GM12878 (cell line): ENCODE results near the gene LSM2. TPM values are rescaled to one million over a fixed set of nuclear protein-coding genes. Genes with fewer than 3 reads are reported as not detected.

ENCODE experiments used
- BCL11A ChIP-seq: IDR thresholded peaks from 2 replicates; pipeline ENCODE4 v1.6.1; 2011; ENCODE audit warnings: low read depth, low read length
- BMI1 ChIP-seq: fragments of 450-650 bp; IDR thresholded peaks from 2 replicates; pipeline ENCODE4 v1.6.1; 2016; ENCODE audit warnings: mild to moderate bottlenecking, moderate library complexity, borderline replicate concordance
- CEBPB ChIP-seq, 2 experiments: fragments of 150-350 bp in 1 of 2; IDR thresholded peaks; 2 replicates each; pipeline ENCODE4 v1.6.1; 2012 to 2014; ENCODE audit warnings: low read depth in 2 of 2, low read length in 2 of 2, borderline replicate concordance in 1 of 2, inconsistent platforms in 1 of 2
- DPF2 ChIP-seq: fragments of 450-650 bp; IDR thresholded peaks from 2 replicates; pipeline ENCODE4 v1.6.1; 2017; ENCODE audit warnings: mild to moderate bottlenecking
- EZH2 ChIP-seq: IDR thresholded peaks from 2 replicates; pipeline ENCODE4 v1.6.1; 2012; ENCODE audit warnings: low read depth, mild to moderate bottlenecking, control low read depth, inconsistent platforms, low read length, borderline replicate concordance; ENCODE audit not compliant: control insufficient read depth
- KDM1A ChIP-seq: fragments of 200-600 bp; sonication (generic); IDR thresholded peaks from 2 replicates; pipeline ENCODE4 v1.6.1; 2016; ENCODE audit warnings: borderline replicate concordance
- KLF5 ChIP-seq: fragments of 450-650 bp; IDR thresholded peaks from 2 replicates; pipeline ENCODE4 v1.6.1; 2014; ENCODE audit warnings: mild to moderate bottlenecking; ENCODE audit not compliant: partially characterized antibody
- LARP7 ChIP-seq: fragments of 450-650 bp; IDR thresholded peaks from 2 replicates; pipeline ENCODE4 v1.6.1; 2017; ENCODE audit warnings: mild to moderate bottlenecking
- NBN ChIP-seq: fragments of 450-650 bp; IDR thresholded peaks from 2 replicates; pipeline ENCODE4 v1.6.1; 2016
- SIN3A ChIP-seq: IDR thresholded peaks from 2 replicates; pipeline ENCODE4 v1.6.1; 2012; ENCODE audit warnings: low read depth, low read length, improper control_type of control experiment
- SMAD5 ChIP-seq: IDR thresholded peaks from 2 replicates; pipeline ENCODE4 v1.6.1; 2016; ENCODE audit warnings: antibody characterized with exemption, low read depth
- SP1 ChIP-seq: IDR thresholded peaks from one replicate; pipeline ENCODE4 v1.6.1; 2011; ENCODE audit warnings: low read depth, low read length
- ZNF217 ChIP-seq: fragments of 450-650 bp; IDR thresholded peaks from 2 replicates; pipeline ENCODE4 v1.6.1; 2017; ENCODE audit warnings: antibody characterized with exemption, mild to moderate bottlenecking
- polyA plus RNA-seq, 11 experiments: library from polyadenylated mRNA; depleted of rRNA in 4 of 11; unstranded in 6 of 11; stranded (reverse) in 5 of 11; fragments of >200 nt; fragmentation: Nextera tagmentation in 4 of 11; fragmentation: Illumina TruSeq in 1 of 11; extraction: Ambion mirVana in 4 of 11; extraction: Trizol in 1 of 11; gene quantifications; 1 replicate in 1 of 11; 2 replicates in 10 of 11; pipeline versions ENCODE4 v1.2.1 to v1.2.3, GENCODE V29; 2011 to 2016; ENCODE audit warnings: inconsistent platforms in 2 of 11, missing spikeins in 2 of 11, low read depth in 1 of 11
- total RNA-seq, 4 experiments: library from RNA; depleted of rRNA in 3 of 4; stranded (reverse); fragments of >200 nt in 3 of 4; fragmentation: Illumina TruSeq in 1 of 4; extraction: Trizol in 1 of 4; gene quantifications; 2 replicates each; pipeline versions ENCODE4 v1.2.1 to v1.2.3, GENCODE V29; 2013 to 2021
- TF ChIP-seq, protein P1 (sequence below): fragments of 450-650 bp; IDR thresholded peaks from 2 replicates; pipeline ENCODE4 v1.6.1; 2017; ENCODE audit warnings: antibody characterized with exemption, mild to moderate bottlenecking, moderate library complexity
- TF ChIP-seq, protein P2 (sequence below): fragments of 150-350 bp; IDR thresholded peaks from 2 replicates; pipeline ENCODE4 v1.6.1; 2014; ENCODE audit warnings: mild to moderate bottlenecking, low read depth, low read length
- TF ChIP-seq, protein P3 (sequence below): fragments of 450-650 bp; IDR thresholded peaks from 2 replicates; pipeline ENCODE4 v1.6.1; 2017; ENCODE audit warnings: low read depth, mild to moderate bottlenecking, moderate library complexity
- TF ChIP-seq, protein P4 (sequence below): fragments of 150-350 bp; IDR thresholded peaks from 2 replicates; pipeline ENCODE4 v1.6.1; 2016; ENCODE audit warnings: low read depth, low read length
- TF ChIP-seq, protein P5 (sequence below): fragments of 450-650 bp; formaldehyde crosslinking; IDR thresholded peaks from 2 replicates; pipeline ENCODE4 v1.5.0; 2022; ENCODE audit warnings: mild to moderate bottlenecking, missing genetic modification characterization

LSM2 gene
- total and polyA plus RNA-seq, 10 of the 15 experiments (the other 5 are each of a cell fraction or from before 2014, with no cell fraction given): 99.1 to 276 (median 153) TPM

DNA sequence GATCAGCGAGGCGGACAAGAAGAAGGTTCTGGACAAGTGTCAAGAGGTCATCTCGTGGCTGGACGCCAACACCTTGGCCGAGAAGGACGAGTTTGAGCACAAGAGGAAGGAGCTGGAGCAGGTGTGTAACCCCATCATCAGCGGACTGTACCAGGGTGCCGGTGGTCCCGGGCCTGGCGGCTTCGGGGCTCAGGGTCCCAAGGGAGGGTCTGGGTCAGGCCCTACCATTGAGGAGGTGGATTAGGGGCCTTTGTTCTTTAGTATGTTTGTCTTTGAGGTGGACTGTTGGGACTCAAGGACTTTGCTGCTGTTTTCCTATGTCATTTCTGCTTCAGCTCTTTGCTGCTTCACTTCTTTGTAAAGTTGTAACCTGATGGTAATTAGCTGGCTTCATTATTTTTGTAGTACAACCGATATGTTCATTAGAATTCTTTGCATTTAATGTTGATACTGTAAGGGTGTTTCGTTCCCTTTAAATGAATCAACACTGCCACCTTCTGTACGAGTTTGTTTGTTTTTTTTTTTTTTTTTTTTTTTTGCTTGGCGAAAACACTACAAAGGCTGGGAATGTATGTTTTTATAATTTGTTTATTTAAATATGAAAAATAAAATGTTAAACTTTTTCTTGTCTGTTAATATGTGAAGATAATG, 23.0 kb upstream of the LSM2 start (continued):
- TF ChIP-seq, protein P1, sequence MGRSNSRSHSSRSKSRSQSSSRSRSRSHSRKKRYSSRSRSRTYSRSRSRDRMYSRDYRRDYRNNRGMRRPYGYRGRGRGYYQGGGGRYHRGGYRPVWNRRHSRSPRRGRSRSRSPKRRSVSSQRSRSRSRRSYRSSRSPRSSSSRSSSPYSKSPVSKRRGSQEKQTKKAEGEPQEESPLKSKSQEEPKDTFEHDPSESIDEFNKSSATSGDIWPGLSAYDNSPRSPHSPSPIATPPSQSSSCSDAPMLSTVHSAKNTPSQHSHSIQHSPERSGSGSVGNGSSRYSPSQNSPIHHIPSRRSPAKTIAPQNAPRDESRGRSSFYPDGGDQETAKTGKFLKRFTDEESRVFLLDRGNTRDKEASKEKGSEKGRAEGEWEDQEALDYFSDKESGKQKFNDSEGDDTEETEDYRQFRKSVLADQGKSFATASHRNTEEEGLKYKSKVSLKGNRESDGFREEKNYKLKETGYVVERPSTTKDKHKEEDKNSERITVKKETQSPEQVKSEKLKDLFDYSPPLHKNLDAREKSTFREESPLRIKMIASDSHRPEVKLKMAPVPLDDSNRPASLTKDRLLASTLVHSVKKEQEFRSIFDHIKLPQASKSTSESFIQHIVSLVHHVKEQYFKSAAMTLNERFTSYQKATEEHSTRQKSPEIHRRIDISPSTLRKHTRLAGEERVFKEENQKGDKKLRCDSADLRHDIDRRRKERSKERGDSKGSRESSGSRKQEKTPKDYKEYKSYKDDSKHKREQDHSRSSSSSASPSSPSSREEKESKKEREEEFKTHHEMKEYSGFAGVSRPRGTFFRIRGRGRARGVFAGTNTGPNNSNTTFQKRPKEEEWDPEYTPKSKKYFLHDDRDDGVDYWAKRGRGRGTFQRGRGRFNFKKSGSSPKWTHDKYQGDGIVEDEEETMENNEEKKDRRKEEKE: no peak
- TF ChIP-seq, protein P2, sequence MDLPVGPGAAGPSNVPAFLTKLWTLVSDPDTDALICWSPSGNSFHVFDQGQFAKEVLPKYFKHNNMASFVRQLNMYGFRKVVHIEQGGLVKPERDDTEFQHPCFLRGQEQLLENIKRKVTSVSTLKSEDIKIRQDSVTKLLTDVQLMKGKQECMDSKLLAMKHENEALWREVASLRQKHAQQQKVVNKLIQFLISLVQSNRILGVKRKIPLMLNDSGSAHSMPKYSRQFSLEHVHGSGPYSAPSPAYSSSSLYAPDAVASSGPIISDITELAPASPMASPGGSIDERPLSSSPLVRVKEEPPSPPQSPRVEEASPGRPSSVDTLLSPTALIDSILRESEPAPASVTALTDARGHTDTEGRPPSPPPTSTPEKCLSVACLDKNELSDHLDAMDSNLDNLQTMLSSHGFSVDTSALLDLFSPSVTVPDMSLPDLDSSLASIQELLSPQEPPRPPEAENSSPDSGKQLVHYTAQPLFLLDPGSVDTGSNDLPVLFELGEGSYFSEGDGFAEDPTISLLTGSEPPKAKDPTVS: no peak
- no peak for TF ChIP-seq KDM1A
- TF ChIP-seq DPF2: no peak
- no peak for TF ChIP-seq KLF5
- peak; percentile 53; the same call in 1 of the 2 replicates for TF ChIP-seq SIN3A
- TF ChIP-seq BCL11A: no peak
- TF ChIP-seq ZNF217: no peak
- no peak for TF ChIP-seq BMI1
- no peak for TF ChIP-seq LARP7
- TF ChIP-seq EZH2: no peak
- TF ChIP-seq, protein P3, sequence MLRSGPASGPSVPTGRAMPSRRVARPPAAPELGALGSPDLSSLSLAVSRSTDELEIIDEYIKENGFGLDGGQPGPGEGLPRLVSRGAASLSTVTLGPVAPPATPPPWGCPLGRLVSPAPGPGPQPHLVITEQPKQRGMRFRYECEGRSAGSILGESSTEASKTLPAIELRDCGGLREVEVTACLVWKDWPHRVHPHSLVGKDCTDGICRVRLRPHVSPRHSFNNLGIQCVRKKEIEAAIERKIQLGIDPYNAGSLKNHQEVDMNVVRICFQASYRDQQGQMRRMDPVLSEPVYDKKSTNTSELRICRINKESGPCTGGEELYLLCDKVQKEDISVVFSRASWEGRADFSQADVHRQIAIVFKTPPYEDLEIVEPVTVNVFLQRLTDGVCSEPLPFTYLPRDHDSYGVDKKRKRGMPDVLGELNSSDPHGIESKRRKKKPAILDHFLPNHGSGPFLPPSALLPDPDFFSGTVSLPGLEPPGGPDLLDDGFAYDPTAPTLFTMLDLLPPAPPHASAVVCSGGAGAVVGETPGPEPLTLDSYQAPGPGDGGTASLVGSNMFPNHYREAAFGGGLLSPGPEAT: peak; percentile 34; the same call in 1 of the 2 replicates
- TF ChIP-seq NBN: peak; percentile 60; the same call in 1 of the 2 replicates
- TF ChIP-seq, protein P4, sequence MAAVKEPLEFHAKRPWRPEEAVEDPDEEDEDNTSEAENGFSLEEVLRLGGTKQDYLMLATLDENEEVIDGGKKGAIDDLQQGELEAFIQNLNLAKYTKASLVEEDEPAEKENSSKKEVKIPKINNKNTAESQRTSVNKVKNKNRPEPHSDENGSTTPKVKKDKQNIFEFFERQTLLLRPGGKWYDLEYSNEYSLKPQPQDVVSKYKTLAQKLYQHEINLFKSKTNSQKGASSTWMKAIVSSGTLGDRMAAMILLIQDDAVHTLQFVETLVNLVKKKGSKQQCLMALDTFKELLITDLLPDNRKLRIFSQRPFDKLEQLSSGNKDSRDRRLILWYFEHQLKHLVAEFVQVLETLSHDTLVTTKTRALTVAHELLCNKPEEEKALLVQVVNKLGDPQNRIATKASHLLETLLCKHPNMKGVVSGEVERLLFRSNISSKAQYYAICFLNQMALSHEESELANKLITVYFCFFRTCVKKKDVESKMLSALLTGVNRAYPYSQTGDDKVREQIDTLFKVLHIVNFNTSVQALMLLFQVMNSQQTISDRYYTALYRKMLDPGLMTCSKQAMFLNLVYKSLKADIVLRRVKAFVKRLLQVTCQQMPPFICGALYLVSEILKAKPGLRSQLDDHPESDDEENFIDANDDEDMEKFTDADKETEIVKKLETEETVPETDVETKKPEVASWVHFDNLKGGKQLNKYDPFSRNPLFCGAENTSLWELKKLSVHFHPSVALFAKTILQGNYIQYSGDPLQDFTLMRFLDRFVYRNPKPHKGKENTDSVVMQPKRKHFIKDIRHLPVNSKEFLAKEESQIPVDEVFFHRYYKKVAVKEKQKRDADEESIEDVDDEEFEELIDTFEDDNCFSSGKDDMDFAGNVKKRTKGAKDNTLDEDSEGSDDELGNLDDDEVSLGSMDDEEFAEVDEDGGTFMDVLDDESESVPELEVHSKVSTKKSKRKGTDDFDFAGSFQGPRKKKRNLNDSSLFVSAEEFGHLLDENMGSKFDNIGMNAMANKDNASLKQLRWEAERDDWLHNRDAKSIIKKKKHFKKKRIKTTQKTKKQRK: no peak
- TF ChIP-seq SMAD5: no peak
- TF ChIP-seq, protein P5, sequence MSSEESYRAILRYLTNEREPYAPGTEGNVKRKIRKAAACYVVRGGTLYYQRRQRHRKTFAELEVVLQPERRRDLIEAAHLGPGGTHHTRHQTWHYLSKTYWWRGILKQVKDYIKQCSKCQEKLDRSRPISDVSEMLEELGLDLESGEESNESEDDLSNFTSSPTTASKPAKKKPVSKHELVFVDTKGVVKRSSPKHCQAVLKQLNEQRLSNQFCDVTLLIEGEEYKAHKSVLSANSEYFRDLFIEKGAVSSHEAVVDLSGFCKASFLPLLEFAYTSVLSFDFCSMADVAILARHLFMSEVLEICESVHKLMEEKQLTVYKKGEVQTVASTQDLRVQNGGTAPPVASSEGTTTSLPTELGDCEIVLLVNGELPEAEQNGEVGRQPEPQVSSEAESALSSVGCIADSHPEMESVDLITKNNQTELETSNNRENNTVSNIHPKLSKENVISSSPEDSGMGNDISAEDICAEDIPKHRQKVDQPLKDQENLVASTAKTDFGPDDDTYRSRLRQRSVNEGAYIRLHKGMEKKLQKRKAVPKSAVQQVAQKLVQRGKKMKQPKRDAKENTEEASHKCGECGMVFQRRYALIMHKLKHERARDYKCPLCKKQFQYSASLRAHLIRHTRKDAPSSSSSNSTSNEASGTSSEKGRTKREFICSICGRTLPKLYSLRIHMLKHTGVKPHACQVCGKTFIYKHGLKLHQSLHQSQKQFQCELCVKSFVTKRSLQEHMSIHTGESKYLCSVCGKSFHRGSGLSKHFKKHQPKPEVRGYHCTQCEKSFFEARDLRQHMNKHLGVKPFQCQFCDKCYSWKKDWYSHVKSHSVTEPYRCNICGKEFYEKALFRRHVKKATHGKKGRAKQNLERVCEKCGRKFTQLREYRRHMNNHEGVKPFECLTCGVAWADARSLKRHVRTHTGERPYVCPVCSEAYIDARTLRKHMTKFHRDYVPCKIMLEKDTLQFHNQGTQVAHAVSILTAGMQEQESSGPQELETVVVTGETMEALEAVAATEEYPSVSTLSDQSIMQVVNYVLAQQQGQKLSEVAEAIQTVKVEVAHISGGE: no peak
- TF ChIP-seq CEBPB (IDR thresholded peaks at IDR 0.05; ENCODE audit: borderline replicate concordance in 1 of 2, low read depth in 2 of 2, low read length in 2 of 2): no peak
- TF ChIP-seq SP1: no peak
